HG02571 (cell line): Measurements from ENCODE around the gene CCDC154.
"Not testable (repeated sequence)": the region's sequence is repeated elsewhere in the genome, so short reads cannot be mapped to it uniquely, and the experiment has no call there.

Source experiments
- ATAC-seq: cut with Tn5 transposase; IDR thresholded peaks from one replicate; pipeline ENCODE4 v1.9.1; 2021; ENCODE audit warnings: mild to moderate bottlenecking, moderate library complexity; ENCODE audit not compliant: unreplicated experiment

CCDC154 gene

GRCh38 chr16:1439699-1440074 is 4.7 kb downstream of the CCDC154 start:
- not testable (repeated sequence) for ATAC-seq

GRCh38 chr16:1439058-1439698 is 5.2 kb downstream of the CCDC154 start:
- ATAC-seq = no peak

DNA sequence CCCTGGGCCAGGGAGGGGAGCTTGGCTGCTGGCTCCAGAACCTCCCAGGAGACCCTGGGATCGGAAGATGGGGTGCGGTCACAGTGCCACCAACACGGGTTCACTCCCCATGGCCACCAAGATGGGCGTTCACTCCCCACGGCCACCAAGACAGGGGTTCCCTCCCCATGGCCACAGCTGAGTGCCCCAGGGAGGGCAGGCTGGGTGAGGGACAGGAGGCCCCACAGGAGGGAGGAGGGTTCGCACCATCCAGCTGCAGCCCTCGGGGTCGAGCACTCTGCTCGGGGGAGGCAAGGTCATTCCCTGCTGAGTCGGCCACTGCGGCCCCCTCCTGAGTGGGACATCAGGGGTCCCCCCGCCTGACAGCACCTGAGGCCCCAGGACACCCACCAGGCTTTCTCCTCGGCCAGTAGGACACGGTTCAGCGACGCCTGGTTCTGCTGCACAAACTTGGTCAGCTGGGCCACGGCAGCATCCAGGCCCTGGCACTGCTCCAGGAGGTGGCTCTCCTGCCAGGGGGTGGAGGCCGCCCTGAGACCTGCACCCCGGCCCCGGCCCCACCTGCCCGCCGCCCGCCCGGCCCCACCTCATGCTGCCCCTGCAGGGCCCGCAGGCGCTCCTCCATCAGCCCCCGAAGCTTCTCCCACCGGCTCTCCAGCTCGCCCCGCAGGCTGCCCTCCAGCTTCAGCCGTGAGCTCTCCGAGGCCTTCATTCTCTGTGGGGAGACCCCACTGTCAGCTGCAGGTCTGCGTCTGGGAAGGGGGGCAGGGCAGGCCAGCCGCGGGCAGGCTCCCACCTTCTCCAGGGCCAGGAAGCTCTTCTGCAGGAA is 5.9 kb downstream of the CCDC154 start:
- ATAC-seq = no peak

DNA sequence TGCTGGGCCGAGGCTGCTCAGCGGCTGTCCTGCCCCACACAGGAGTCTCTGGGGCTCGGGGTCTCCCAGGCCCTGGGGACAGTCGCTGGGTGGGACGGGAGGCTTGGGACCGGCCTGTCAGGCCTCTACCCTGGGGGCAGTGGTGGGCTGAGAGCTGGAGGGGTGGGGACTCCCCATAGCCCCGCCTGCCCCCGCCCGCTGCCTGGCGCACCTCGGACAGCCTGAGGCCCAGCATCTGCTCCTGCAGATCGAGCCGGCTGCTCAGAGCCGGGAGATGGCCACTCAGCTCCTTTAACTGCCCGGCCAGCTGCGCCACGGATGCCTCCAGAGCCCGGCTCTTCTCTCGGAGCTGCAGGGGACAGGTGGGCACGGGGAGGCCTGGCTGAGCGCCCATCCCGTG is 6.8 kb downstream of the CCDC154 start:
- ATAC-seq = no peak

DNA sequence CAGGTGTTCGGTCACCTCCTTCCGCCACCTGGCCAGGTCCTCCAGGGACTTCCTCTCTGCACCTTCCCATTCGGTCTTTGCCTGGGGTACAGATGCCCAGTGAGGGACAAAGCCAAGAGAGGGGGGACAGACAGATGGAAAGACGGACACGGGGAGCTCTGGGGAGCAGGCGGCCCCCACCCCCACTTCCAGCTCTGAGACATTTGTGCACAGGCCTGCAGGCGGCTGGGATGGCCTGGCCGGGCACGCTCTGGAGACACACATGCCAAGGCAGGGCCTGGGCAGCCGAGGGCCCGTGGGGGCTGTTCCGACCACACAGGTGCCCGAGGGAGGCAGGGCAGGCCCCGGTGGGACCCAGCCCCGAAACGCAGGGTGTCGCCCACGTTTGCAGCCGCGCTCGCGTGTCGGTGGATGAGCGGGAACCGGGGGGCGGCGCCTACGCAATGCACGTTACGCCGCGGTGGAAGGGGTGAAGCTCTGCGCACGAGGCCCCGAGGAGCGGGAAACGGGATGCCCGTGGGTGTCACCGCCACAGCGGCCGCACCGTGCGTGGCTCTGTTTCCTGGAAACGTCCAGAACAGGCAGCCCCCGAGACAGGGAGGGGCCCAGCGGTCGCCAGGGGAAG is 7.5 kb downstream of the CCDC154 start:
- ATAC-seq = no peak

DNA sequence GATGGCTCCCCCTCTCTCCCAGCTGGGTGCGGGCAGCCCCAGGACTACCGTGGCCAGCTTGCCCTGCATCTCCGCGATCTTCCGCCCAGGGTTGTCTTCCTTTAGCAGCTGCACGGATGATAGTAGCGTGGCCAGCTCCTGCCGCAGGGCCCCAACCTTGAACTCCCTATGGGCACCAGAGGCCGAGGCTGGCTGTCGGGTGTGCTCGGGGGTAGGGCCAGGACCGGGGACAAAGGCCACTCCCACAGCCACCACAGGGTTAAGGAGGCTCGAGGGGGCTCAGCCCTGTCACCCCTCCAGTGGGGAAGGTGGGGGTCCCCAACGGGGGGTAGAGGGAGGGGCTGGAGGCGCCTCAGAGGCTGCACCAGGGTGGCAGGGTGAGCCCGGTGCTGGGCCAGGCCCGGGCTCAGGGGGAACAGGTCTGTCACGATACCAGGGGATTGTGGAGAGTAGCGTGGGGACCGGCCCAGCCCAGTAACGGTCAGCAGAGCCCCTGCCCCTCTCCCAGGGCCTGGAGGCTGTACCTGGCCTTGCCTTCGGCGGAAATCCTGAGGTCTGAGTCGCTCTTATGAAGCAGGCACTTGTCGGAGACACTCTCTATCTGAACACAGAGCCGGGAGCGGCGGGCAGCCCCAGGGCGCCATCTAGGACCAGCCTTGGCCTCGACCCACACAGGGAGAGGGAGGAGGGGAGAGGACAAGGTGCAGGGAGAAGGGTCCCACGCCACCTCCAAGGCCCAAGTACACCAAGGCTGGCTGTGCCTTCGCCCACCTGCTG is 8.2 kb downstream of the CCDC154 start:
- ATAC-seq = no peak

DNA sequence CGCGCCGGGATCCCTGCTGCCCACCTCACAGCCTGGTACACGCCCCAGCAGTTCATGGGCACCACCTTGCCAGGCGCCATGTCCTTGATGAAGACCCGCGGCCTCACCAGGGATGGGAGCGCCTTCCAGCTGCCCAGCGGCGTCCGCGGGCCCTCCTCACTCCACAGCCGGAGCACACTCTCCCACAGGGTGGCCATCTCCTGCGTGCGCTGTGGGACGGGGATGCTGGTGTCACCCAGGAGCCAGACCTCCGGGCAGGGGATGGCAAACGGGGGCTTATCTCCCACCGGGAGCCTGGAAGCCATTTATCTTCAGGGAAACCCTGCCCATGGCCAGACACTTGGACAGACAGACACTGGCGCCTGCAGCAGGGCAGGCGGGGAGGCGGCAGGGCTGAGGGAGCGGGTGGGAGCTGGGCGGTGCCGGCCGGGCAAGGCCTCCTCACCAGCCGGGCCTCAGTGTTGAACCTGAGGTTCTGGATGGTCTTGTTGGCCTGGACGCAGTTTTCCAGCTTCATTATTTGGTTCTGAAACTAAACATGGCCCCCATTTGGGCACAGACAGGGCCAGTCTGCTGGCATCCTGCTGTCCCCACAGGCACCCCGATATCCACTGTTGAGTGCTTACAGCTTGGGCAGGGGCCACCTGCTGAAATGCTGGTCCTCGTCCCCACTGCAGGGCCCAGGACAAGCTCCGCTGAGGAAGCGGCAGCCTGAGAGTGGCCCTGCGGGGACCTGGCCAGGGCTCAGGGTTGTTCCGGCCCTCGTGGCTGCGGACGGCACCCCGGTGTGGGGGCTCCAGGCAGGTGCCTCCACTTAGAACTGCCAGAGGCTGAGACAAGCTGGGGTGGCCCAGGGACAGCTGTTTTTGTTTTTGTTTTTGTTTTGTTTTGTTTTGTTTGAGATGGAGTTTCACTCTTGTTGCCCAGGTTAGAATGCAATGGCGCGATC is 9.4 kb downstream of the CCDC154 start:
- ATAC-seq = no peak

DNA sequence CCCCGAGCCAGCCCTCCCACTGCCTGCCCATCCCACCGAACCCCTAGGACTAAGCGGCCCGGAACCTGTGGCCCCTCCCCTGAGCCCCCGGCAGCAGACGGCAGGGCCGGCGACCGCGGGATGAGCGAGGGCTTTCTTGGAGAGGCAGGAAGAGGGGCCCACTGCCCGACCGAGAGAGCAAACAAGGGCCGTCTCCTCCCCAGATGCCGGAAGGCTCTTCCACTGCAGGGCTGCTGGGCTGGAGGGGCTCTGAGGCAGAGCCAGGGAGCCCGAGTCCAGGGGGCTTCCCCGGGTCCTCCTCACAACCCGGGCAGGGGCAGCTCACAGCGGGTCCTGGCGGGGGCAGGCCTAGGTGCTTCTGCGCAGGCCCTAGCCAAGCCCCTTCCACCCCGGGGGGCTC is 10.6 kb downstream of the CCDC154 start:
- ATAC-seq = no peak

DNA sequence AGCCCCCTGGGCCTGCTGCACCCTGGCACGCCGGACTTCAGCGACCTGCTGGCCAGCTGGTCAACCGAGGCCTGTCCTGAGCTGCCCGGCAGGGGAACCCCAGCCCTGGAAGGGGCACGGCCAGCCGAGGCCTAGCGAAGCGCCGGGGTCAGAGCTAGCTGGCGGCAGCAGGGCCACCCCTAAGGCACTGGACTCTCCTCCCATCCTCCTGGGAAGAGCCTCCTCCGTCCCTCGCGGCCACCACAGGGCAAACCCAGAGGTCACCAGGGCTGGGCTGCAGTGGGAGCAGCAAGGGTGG is 11.1 kb downstream of the CCDC154 start:
- no peak for ATAC-seq

GRCh38 chr16:1432388-1433262 is 11.7 kb downstream of the CCDC154 start:
- ATAC-seq = no peak

GRCh38 chr16:1431497-1432270 is 12.7 kb downstream of the CCDC154 start:
- ATAC-seq = no peak

- ATAC-seq = no peak
Measured at GRCh38 chr16:1430759-1431496, 13.4 kb downstream of the CCDC154 start, which contains the start of gene PERCC1. TSS of gene PERCC1 (plus strand) at chr16:1431078. CDS start at chr16:1432594, 1,516 bp downstream.

GRCh38 chr16:1430214-1430758 is 14.1 kb downstream of the CCDC154 start:
- ATAC-seq = no peak

- no peak for ATAC-seq
Measured at GRCh38 chr16:1429631-1430030, 14.7 kb downstream of the CCDC154 start.

GRCh38 chr16:1429012-1429411 is 15.3 kb downstream of the CCDC154 start:
- ATAC-seq = no peak

DNA sequence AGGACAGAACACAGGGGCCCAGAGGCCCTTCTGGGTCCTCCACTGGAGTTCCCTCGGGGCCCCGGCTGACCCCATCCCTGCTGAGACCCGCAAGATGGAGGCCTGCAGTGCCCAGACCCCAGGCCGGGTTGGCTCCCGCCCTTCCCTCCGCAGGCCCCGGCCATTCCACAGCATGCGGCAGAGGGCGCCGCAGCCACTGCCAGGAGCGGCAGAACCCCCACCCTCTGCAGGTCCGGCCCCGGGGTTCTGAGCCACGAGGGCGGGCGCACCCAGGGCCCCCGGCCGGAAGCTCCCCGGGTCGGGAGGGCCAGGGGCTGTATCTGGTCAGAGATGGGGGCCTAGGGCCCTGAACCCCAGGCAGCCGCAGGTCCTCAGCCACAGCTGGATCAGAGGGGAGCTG is 15.8 kb downstream of the CCDC154 start:
- ATAC-seq = no peak
